Measurements from ENCODE around the gene FAS. TPM values are rescaled to one million over a fixed set of nuclear protein-coding genes. Genes with fewer than 3 reads are reported as not detected.

The FAS gene
- total and polyA plus RNA-seq, 2 donors (not counting 1 experiment from before 2014, with no cell fraction given) = 11.5 to 12.4 TPM

- Histone ChIP-seq H3K27ac (ENCODE audit: low read length in 2 of 2) (peak overlapping the region; percentile 12 to 64), H3K9ac (ENCODE audit: low read length) (no peak overlapping the region), H3K27me3 (replicated peaks in 1 of 4; ENCODE audit: control extremely low read depth in 1 of 4, control insufficient read depth in 3 of 4, insufficient read depth in 4 of 4, low read length in 3 of 4) (no peaks in the 10 kb centered on the region), H2AFZ (ENCODE audit: insufficient read depth, low read depth, low read length, poor library complexity, severe bottlenecking) (no peak overlapping the region), H3K4me1 (ENCODE audit: control insufficient read depth in 2 of 2, insufficient read depth in 2 of 2, low read length in 2 of 2) (peaks cover 14 to 37% of the 10 kb centered on the region in 2 donors), H3K36me3 (replicated peaks in 1 of 2; ENCODE audit: control extremely low read depth in 1 of 2, control insufficient read depth in 1 of 2, extremely low read depth in 1 of 2, insufficient read depth in 2 of 2, low read length in 1 of 2) (no peaks in the 10 kb centered on the region), H3K4me3 (ENCODE audit: control extremely low read depth in 1 of 5, extremely low read depth in 1 of 5, insufficient read depth in 1 of 5, low read depth in 2 of 5, low read length in 4 of 5) (no peak overlapping the region), H3K9me3 (ENCODE audit: control extremely low read depth in 1 of 3, control insufficient read depth in 2 of 3, insufficient read depth in 1 of 3, low read length in 2 of 3) (no peaks in the 10 kb centered on the region), H3K79me2 (ENCODE audit: control insufficient read depth, insufficient read depth, low read length) (peaks cover 6% of the 10 kb centered on the region), H4K20me1 (ENCODE audit: control insufficient read depth, insufficient read depth, low read length, poor library complexity, severe bottlenecking) (no peaks in the 10 kb centered on the region), H3K4me2 (replicated peaks; ENCODE audit: low read depth, low read length, poor library complexity, severe bottlenecking) (peak overlapping the region; percentile 1)
- H3K9me3 Mint-ChIP-seq (ENCODE audit: insufficient read depth) = no peaks in the 10 kb centered on the region
- TF ChIP-seq, protein P1, sequence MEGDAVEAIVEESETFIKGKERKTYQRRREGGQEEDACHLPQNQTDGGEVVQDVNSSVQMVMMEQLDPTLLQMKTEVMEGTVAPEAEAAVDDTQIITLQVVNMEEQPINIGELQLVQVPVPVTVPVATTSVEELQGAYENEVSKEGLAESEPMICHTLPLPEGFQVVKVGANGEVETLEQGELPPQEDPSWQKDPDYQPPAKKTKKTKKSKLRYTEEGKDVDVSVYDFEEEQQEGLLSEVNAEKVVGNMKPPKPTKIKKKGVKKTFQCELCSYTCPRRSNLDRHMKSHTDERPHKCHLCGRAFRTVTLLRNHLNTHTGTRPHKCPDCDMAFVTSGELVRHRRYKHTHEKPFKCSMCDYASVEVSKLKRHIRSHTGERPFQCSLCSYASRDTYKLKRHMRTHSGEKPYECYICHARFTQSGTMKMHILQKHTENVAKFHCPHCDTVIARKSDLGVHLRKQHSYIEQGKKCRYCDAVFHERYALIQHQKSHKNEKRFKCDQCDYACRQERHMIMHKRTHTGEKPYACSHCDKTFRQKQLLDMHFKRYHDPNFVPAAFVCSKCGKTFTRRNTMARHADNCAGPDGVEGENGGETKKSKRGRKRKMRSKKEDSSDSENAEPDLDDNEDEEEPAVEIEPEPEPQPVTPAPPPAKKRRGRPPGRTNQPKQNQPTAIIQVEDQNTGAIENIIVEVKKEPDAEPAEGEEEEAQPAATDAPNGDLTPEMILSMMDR (IDR thresholded peaks at IDR 0.05) = no peak
- no peak for TF ChIP-seq EZH2 (IDR thresholded peaks at IDR 0.05; ENCODE audit: borderline replicate concordance, insufficient read depth, low read depth, low read length, poor library complexity, severe bottlenecking)
- DNase-seq (no peak), ATAC-seq (ENCODE audit: low read depth) (peak; percentile 14)
- no peaks in the 10 kb centered on the region for H3K27me3 Mint-ChIP-seq
- ChIA-PET CTCF (interaction anchor here (0.7 kb wide), 1 partner anchor 14 kb away, joined by 3 read pairs; no protein-coding TSS in a partner anchor), POLR2A (interaction anchor here (0.7 kb wide), 2 partner anchors 95 to 679 kb away, joined by 3 to 7 read pairs; no protein-coding TSS in a partner anchor)
- intact Hi-C loops (cut with micrococcal nuclease) = no loop called here
- peak overlapping the region; percentile 35 for H3K27ac Mint-ChIP-seq
- H3K4me1 Mint-ChIP-seq = peaks cover 41% of the 10 kb centered on the region
- H3K4me3 Mint-ChIP-seq = peak overlapping the region; percentile 61
- WGBS (ENCODE audit: insufficient coverage) = 71% methylated on average over 4 of the region's 5 CpGs
Observed at GRCh38 chr10:89001024-89001728, 10.6 kb downstream of the FAS start.

DNA sequence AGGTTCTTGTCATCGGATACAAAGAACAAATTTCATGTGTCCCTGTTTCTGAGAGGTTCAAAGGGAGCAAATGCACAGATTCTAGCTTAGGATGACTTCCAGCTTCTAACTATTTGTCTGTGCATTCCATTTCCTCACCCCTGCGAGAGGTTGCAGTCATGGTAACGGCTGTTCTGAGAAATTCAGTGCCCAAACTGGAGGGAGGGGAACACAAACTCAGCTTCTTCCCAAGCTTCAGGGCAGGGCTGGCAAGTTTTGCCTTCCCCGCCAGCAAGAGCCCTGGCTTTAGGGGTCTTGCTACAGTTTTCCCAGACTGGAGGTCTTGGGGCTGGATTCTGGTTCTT lies 11.1 kb downstream of the FAS start:
- H3K4me3 ChIP-seq (ENCODE audit: control extremely low read depth in 1 of 5, extremely low read depth in 1 of 5, insufficient read depth in 1 of 5, low read depth in 2 of 5, low read length in 4 of 5) = no peak overlapping the region
- intact Hi-C loops (cut with micrococcal nuclease) = no loop called here
- H3K4me1 ChIP-seq (ENCODE audit: control insufficient read depth in 2 of 2, insufficient read depth in 2 of 2, low read length in 2 of 2) = peaks cover 13 to 35% of the 10 kb centered on the region in 2 donors
- no peak overlapping the region for H2AFZ ChIP-seq (ENCODE audit: insufficient read depth, low read depth, low read length, poor library complexity, severe bottlenecking)
- ChIA-PET POLR2A (interaction anchor here (0.7 kb wide), 2 partner anchors 96 to 679 kb away, joined by 3 to 7 read pairs; no protein-coding TSS in a partner anchor), CTCF (interaction anchor here (0.7 kb wide), 1 partner anchor 14 kb away, joined by 3 read pairs; no protein-coding TSS in a partner anchor)
- H3K27ac ChIP-seq (ENCODE audit: low read length in 2 of 2) = peak overlapping the region in 1 of 2 donors; percentile 23
- Mint-ChIP-seq H3K27ac (peak overlapping the region; percentile 35), H3K4me3 (no peak overlapping the region), H3K9me3 (ENCODE audit: insufficient read depth) (no peaks in the 10 kb centered on the region), H3K27me3 (no peaks in the 10 kb centered on the region), H3K4me1 (peaks cover 37% of the 10 kb centered on the region)
- no peaks in the 10 kb centered on the region for H3K27me3 ChIP-seq (replicated peaks in 1 of 4; ENCODE audit: control extremely low read depth in 1 of 4, control insufficient read depth in 3 of 4, insufficient read depth in 4 of 4, low read length in 3 of 4)
- H4K20me1 ChIP-seq (ENCODE audit: control insufficient read depth, insufficient read depth, low read length, poor library complexity, severe bottlenecking) = no peaks in the 10 kb centered on the region
- no peak overlapping the region for H3K4me2 ChIP-seq (replicated peaks; ENCODE audit: low read depth, low read length, poor library complexity, severe bottlenecking)
- H3K79me2 ChIP-seq (ENCODE audit: control insufficient read depth, insufficient read depth, low read length) = peaks cover 6% of the 10 kb centered on the region
- DNase-seq = no peak
- H3K9me3 ChIP-seq (ENCODE audit: control extremely low read depth in 1 of 3, control insufficient read depth in 2 of 3, insufficient read depth in 1 of 3, low read length in 2 of 3) = no peaks in the 10 kb centered on the region
- ATAC-seq (ENCODE audit: low read depth) = no peak
- WGBS (ENCODE audit: insufficient coverage) = 92% methylated on average over 3 of the region's 4 CpGs
- H3K9ac ChIP-seq (ENCODE audit: low read length) = no peak overlapping the region
- TF ChIP-seq, protein P1 (IDR thresholded peaks at IDR 0.05) = no peak
- TF ChIP-seq EZH2 (IDR thresholded peaks at IDR 0.05; ENCODE audit: borderline replicate concordance, insufficient read depth, low read depth, low read length, poor library complexity, severe bottlenecking) = no peak
- no peaks in the 10 kb centered on the region for H3K36me3 ChIP-seq (replicated peaks in 1 of 2; ENCODE audit: control extremely low read depth in 1 of 2, control insufficient read depth in 1 of 2, extremely low read depth in 1 of 2, insufficient read depth in 2 of 2, low read length in 1 of 2)

All from B cell (primary cell).